ENCODE measurements around the gene LIG1. TPM values are rescaled to one million over a fixed set of nuclear protein-coding genes. Genes with fewer than 3 reads are reported as not detected.

The LIG1 gene
- 100 to 1,000 TPM in 2 of 3 donors, 10 to 100 TPM in 1; 77.5 to 103 (median 102) TPM for total RNA-seq

- H3K9me3 Mint-ChIP-seq, result no peaks in the 10 kb centered on the region
- ATAC-seq, result peak; percentile 92 to 93
- no peaks in the 10 kb centered on the region for H3K27me3 Mint-ChIP-seq (ENCODE audit: low read depth)
- H3K36me3 Mint-ChIP-seq (ENCODE audit: insufficient read depth), result peaks cover 8% of the 10 kb centered on the region
- peak; percentile 87 for DNase-seq
- peak within 1 kb of the TSS; percentile 92 for H3K4me3 Mint-ChIP-seq
- peaks cover 22% of the 10 kb centered on the region for H3K4me1 Mint-ChIP-seq (ENCODE audit: low read depth)
Observed at GRCh38 chr19:48169939-48170803, at the start of gene LIG1, which contains the start of gene ZSWIM9. Gene LIG1, minus strand, starts transcription at chr19:48170344. Its CDS starts 4,778 bp downstream, at chr19:48165566. Gene ZSWIM9, plus strand, starts transcription at chr19:48170680. Its CDS starts 1,123 bp downstream, at chr19:48171803.

DNA sequence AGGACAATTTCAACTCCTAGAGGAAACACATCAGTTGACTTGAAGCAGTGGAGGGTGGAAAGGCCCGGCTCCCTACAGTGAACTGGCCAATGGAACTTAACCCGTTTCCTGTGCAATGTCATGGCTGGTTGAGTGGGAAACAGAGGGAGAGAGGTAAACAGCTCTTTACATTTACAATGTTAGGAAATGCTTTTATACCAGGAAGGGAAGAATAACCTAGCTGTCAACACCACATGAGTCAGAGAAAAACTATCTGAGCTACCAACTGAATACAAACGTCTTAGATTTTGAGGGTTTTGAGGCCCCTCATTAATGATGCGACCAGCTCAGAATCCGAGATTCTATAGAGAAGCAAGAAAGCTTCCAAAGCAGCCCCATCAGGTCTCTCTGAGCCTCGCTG is 48.9 kb upstream of the LIG1 start:
- no peaks in the 10 kb centered on the region for H3K27me3 Mint-ChIP-seq (ENCODE audit: low read depth)
- no peaks in the 10 kb centered on the region for H3K9me3 Mint-ChIP-seq
- H3K36me3 Mint-ChIP-seq (ENCODE audit: insufficient read depth), result peaks cover 38% of the 10 kb centered on the region
- no peak overlapping the region for H3K4me3 Mint-ChIP-seq
- DNase-seq, result no peak
- no peak for ATAC-seq
- peaks cover 9% of the 10 kb centered on the region for H3K4me1 Mint-ChIP-seq (ENCODE audit: low read depth)

DNA sequence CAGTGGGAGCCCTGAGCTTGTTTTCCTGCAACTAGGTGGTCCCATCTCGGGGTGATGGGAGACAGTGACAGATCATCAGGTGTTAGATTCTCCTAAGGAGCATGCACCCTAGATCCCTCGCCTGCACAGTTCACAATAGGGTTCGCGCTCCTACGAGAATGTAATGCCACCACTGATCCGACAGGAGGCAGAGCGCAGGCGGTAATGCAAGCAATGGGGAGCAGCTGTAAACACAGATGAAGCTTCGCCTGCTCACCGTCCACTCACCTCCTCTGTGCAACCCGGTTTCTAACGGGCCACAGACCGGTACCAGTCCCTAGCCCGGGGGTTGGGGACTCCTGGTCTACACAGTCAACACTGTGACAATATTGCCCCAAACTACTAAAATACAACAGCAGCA is 46.8 kb upstream of the LIG1 start:
- DNase-seq, result no peak
- Mint-ChIP-seq H3K27me3 (ENCODE audit: low read depth) (no peaks in the 10 kb centered on the region), H3K4me3 (no peak overlapping the region), H3K4me1 (ENCODE audit: low read depth) (peaks cover 9% of the 10 kb centered on the region), H3K36me3 (ENCODE audit: insufficient read depth) (peaks cover 50% of the 10 kb centered on the region), H3K9me3 (no peaks in the 10 kb centered on the region)
- ATAC-seq, result no peak

- Mint-ChIP-seq H3K36me3 (ENCODE audit: insufficient read depth) (peaks cover 48% of the 10 kb centered on the region), H3K4me1 (ENCODE audit: low read depth) (peaks cover 9% of the 10 kb centered on the region), H3K4me3 (no peak overlapping the region), H3K27me3 (ENCODE audit: low read depth) (no peaks in the 10 kb centered on the region), H3K9me3 (no peaks in the 10 kb centered on the region)
- ATAC-seq (no peak), DNase-seq (no peak)
Observed at GRCh38 chr19:48213959-48214358, 43.8 kb upstream of the LIG1 start.

GRCh38 chr19:48210005-48210404 is 39.9 kb upstream of the LIG1 start:
- ATAC-seq (no peak), DNase-seq (no peak)
- Mint-ChIP-seq H3K9me3 (no peaks in the 10 kb centered on the region), H3K4me3 (no peak overlapping the region), H3K36me3 (ENCODE audit: insufficient read depth) (peaks cover 27% of the 10 kb centered on the region), H3K4me1 (ENCODE audit: low read depth) (peaks cover 13% of the 10 kb centered on the region), H3K27me3 (ENCODE audit: low read depth) (no peaks in the 10 kb centered on the region)

- DNase-seq (no peak), ATAC-seq (no peak)
- Mint-ChIP-seq H3K4me3 (no peak overlapping the region), H3K9me3 (no peaks in the 10 kb centered on the region), H3K4me1 (ENCODE audit: low read depth) (peaks cover 13% of the 10 kb centered on the region), H3K27me3 (ENCODE audit: low read depth) (no peaks in the 10 kb centered on the region), H3K36me3 (ENCODE audit: insufficient read depth) (peaks cover 10% of the 10 kb centered on the region)
Observed at GRCh38 chr19:48206397-48207093, 36.4 kb upstream of the LIG1 start.

DNA sequence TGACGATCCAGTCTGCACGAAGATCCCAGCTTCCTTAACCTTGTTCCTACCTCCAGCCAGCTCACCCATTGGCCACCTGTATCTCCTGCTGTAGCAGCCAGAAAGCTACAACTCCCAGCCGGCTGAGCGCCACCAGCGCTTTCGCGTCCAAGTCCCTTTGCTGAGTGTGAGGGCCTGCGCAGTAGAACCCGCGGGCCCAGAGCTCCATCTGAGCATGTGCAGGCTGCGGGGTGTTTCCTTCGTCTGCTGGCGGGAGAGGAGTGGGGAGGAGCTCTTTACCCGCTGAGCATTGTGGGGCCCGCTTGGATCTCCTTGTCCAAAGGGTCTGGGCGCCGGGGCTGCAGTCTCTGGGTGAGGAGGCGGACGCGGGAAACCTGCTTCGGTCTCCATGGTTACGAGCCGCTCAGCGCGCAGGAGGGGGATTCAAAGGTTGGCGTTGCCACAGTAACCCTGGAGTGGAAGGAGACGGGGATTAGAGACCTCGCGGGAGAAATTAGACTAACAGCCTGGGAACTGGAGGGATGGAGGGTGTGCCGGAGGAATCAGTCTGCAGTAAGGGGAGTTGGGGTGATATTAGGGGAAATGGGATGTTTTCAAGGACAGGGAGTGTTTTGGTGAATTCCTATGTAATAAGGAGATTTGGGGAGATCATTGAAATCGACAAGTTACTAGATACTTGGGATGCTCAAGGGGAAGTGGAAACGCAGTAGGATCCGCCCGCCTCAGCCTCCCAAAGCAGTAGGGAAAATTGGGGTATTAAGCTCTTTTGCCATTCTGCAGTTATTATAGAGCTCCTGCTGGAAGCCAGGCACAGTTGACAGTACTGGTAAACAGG is 33.9 kb upstream of the LIG1 start:
- DNase-seq, result peak; percentile 83
- H3K4me3 Mint-ChIP-seq, result no peak overlapping the region
- no peaks in the 10 kb centered on the region for H3K9me3 Mint-ChIP-seq
- ATAC-seq, result peak; percentile 99 to 100
- peaks cover 13% of the 10 kb centered on the region for H3K4me1 Mint-ChIP-seq (ENCODE audit: low read depth)
- H3K27me3 Mint-ChIP-seq (ENCODE audit: low read depth), result no peaks in the 10 kb centered on the region
- H3K36me3 Mint-ChIP-seq (ENCODE audit: insufficient read depth), result peaks cover 2% of the 10 kb centered on the region

DNA sequence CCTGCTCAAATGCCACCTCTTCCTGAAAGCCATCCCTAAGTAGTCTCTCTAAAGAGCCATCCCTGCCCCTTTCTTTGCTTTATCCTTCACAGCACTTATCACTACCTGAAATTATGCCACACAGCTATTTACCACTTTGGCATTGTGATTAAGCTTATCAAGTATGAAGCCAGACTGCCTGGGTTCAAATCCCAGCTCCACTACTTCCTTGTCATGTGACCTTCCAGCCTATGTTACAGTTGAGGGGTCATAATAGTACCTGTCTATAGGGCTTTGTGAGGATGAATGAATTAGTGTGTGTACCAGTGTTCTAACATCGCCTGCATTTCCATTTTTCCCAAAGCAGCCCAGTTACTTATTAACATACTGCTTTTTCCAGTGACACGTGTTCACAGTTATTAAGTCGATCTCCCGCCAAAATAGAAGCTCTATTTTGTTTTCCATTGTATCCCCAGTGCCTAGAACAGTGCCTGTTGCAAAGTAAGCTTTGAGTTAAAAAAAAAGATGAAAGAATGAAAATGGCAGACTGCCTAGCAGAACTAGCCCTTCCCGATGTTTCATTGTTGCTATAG is 33.2 kb upstream of the LIG1 start:
- Mint-ChIP-seq H3K36me3 (ENCODE audit: insufficient read depth) (peaks cover 2% of the 10 kb centered on the region), H3K4me1 (ENCODE audit: low read depth) (peaks cover 13% of the 10 kb centered on the region), H3K27me3 (ENCODE audit: low read depth) (no peaks in the 10 kb centered on the region), H3K9me3 (no peaks in the 10 kb centered on the region), H3K4me3 (no peak overlapping the region)
- DNase-seq (no peak), ATAC-seq (no peak)

- DNase-seq (no peak), ATAC-seq (no peak)
- Mint-ChIP-seq H3K4me3 (no peak overlapping the region), H3K4me1 (ENCODE audit: low read depth) (no peaks in the 10 kb centered on the region), H3K27me3 (ENCODE audit: low read depth) (no peaks in the 10 kb centered on the region), H3K36me3 (ENCODE audit: insufficient read depth) (peaks cover 2% of the 10 kb centered on the region), H3K9me3 (no peaks in the 10 kb centered on the region)
Observed at GRCh38 chr19:48196933-48197665, 27.0 kb upstream of the LIG1 start.

- ATAC-seq, result no peak
- H3K4me3 Mint-ChIP-seq, result no peak overlapping the region
- H3K9me3 Mint-ChIP-seq, result no peaks in the 10 kb centered on the region
- H3K27me3 Mint-ChIP-seq (ENCODE audit: low read depth), result no peaks in the 10 kb centered on the region
- H3K36me3 Mint-ChIP-seq (ENCODE audit: insufficient read depth), result peaks cover 2% of the 10 kb centered on the region
- no peaks in the 10 kb centered on the region for H3K4me1 Mint-ChIP-seq (ENCODE audit: low read depth)
- no peak for DNase-seq
Observed at GRCh38 chr19:48196321-48196763, 26.2 kb upstream of the LIG1 start.

DNA sequence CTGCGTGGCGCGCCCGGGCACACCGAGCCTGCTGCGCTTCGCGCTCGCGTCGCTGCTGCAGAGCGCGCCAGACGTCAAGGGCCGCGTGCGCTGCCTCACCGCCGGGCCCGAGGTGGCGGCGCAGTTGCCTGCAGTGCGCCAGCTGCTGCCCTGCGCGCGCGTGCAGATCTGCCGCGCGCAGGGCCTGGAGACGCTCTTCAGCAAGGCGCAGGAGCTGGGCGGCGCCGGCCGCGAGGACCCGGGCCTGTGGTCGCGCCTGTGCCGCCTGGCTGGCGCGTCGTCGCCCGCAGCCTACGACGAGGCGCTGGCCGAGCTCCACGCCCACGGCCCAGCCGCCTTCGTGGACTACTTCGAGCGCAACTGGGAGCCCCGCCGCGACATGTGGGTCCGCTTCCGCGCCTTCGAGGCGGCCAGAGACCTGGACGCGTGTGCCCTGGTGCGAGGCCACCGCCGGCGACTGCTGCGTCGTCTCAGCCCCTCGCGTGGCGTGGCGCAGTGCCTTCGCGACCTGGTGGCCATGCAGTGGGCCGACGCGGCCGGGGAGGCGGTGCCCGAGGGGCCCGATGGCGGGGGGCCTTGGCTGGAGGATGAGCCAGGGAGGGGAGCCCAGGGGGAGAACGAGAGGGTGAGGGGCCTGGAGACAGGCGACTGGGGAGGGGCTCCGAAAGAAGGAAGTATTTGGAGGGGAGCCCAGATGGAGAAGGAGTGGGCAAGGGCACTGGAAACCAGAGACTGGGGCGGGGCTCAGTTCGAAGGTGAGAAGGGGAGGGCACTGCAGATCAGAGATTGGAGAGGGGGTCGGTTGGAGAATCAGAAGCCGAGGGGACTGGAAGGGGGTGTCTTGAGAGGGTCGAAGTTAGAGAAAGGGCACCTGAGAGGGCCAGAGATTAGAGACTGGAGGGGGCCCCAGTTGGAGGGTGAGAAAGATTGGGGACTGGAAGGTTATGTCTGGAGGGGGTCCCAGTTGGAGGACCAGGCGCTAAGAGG is 25.0 kb upstream of the LIG1 start:
- no peak overlapping the region for H3K4me3 Mint-ChIP-seq
- H3K36me3 Mint-ChIP-seq (ENCODE audit: insufficient read depth), result peaks cover 2% of the 10 kb centered on the region
- no peaks in the 10 kb centered on the region for H3K9me3 Mint-ChIP-seq
- no peaks in the 10 kb centered on the region for H3K4me1 Mint-ChIP-seq (ENCODE audit: low read depth)
- ATAC-seq (no peak), DNase-seq (no peak)
- H3K27me3 Mint-ChIP-seq (ENCODE audit: low read depth), result no peaks in the 10 kb centered on the region

- H3K4me1 Mint-ChIP-seq (ENCODE audit: low read depth), result no peaks in the 10 kb centered on the region
- no peaks in the 10 kb centered on the region for H3K9me3 Mint-ChIP-seq
- no peak overlapping the region for H3K4me3 Mint-ChIP-seq
Observed at GRCh38 chr19:48194041-48194843, 24.1 kb upstream of the LIG1 start.

More at GRCh38 chr19:48194041-48194843, 24.1 kb upstream of the LIG1 start:
- H3K27me3 Mint-ChIP-seq (ENCODE audit: low read depth), result no peaks in the 10 kb centered on the region
- H3K36me3 Mint-ChIP-seq (ENCODE audit: insufficient read depth), result peaks cover 2% of the 10 kb centered on the region
- no peak for DNase-seq
- ATAC-seq, result no peak

Data from activated T-cell treated with anti-CD3 and anti-CD28 coated beads, Interleukin-2, amount 50 U/mL, for 4 hours (primary cell).